Activated CD8-positive, alpha-beta memory T cell treated with anti-CD3 and anti-CD28 coated beads, Interleukin-2, amount 50 U/mL, for 24 hours (primary cell): Measurements from ENCODE around the gene GRM2.

Experiments used
- DNase-seq: peaks from one replicate; pipeline ENCODE4 v3.0.0-alpha.2; 2020; ENCODE audit errors: extremely low read depth

The GRM2 gene

GRCh38 chr3:51705276-51706020 lies 1.4 kb upstream of the GRM2 start:
- no peak for DNase-seq

GRCh38 chr3:51706021-51706485 lies 815 bp upstream of the GRM2 start:
- no peak for DNase-seq

GRCh38 chr3:51708216-51708845 lies 1.5 kb downstream of the GRM2 start:
- no peak for DNase-seq

GRCh38 chr3:51709004-51709420 lies 2.1 kb downstream of the GRM2 start:
- no peak for DNase-seq

GRCh38 chr3:51709675-51710074 lies 2.8 kb downstream of the GRM2 start:
- DNase-seq: no peak

GRCh38 chr3:51710631-51711351 lies 3.9 kb downstream of the GRM2 start:
- DNase-seq: no peak

GRCh38 chr3:51711352-51712037 lies 4.6 kb downstream of the GRM2 start:
- DNase-seq: no peak

GRCh38 chr3:51712038-51712420 lies 5.2 kb downstream of the GRM2 start:
- DNase-seq: no peak

GRCh38 chr3:51712511-51712931 lies 5.7 kb downstream of the GRM2 start:
- no peak for DNase-seq

- DNase-seq: no peak
Observed at GRCh38 chr3:51712963-51713362, 6.1 kb downstream of the GRM2 start.

- DNase-seq: no peak
Observed at GRCh38 chr3:51715231-51715976, 8.5 kb downstream of the GRM2 start.

GRCh38 chr3:51715977-51716294 lies 9.1 kb downstream of the GRM2 start:
- no peak for DNase-seq

GRCh38 chr3:51716805-51717204 lies 9.9 kb downstream of the GRM2 start:
- no peak for DNase-seq

- DNase-seq: no peak
Observed at GRCh38 chr3:51717446-51717845, 10.6 kb downstream of the GRM2 start.

- DNase-seq: no peak
Observed at GRCh38 chr3:51717947-51718346, 11.1 kb downstream of the GRM2 start.

- peak; percentile 15 for DNase-seq
Observed at GRCh38 chr3:51718547-51719409, 11.9 kb downstream of the GRM2 start.

GRCh38 chr3:51719410-51720025 lies 12.7 kb downstream of the GRM2 start:
- DNase-seq: no peak

- DNase-seq: no peak
Observed at GRCh38 chr3:51720292-51721061, 13.6 kb downstream of the GRM2 start.

- no peak for DNase-seq
Observed at GRCh38 chr3:51721062-51721745, 14.3 kb downstream of the GRM2 start.
